Thyroid gland (tissue), 4 donors: ENCODE results near the gene SLC8A1. TPM values are rescaled to one million over a fixed set of nuclear protein-coding genes. Genes with fewer than 3 reads are reported as not detected.

Experiments
- DNase-seq, 2 donors: peaks; one replicate each; pipeline ENCODE4 v3.0.0-alpha.2; 2019
- H3K27ac ChIP-seq, 3 donors: fragments of 200-600 bp; sonication (generic); 1 replicate in 2 of 3; 2 replicates in 1 of 3; pipeline ENCODE4 v1.5.1; 2016 to 2019; ENCODE audit warnings: mild to moderate bottlenecking in 1 of 3, moderate library complexity in 1 of 3
- H3K27me3 ChIP-seq: fragments of 200-600 bp; sonication (generic); one replicate; pipeline ENCODE4 v1.5.1; 2019
- H3K36me3 ChIP-seq, 2 donors: fragments of 200-600 bp; sonication (generic); one replicate each; pipeline ENCODE4 v1.5.1; 2016 to 2019
- H3K4me1 ChIP-seq, 2 donors: fragments of 200-600 bp; sonication (generic); one replicate each; pipeline ENCODE4 v1.5.1; 2017 to 2019
- H3K4me3 ChIP-seq, 3 donors: fragments of 200-600 bp; sonication (generic); replicated peaks in 1 of 3; 1 replicate in 2 of 3; 2 replicates in 1 of 3; pipeline ENCODE4 v1.5.1; 2016; ENCODE audit warnings: mild to moderate bottlenecking in 1 of 3
- H3K9me3 ChIP-seq: fragments of 200-600 bp; sonication (generic); one replicate; pipeline ENCODE4 v1.5.1; 2017
- POLR2A ChIP-seq, 2 donors: fragments of 450-650 bp; IDR thresholded peaks; one replicate each; pipeline ENCODE4 v1.6.1; 2017; ENCODE audit warnings: antibody characterized with exemption in 2 of 2, mild to moderate bottlenecking in 2 of 2, moderate library complexity in 1 of 2
- WGBS, 2 donors: methylation state at CpG; one replicate each; pipeline ENCODE4 v1.1.5; 2017; 5-methylcytosine and 5-hydroxymethylcytosine counted together
- intact Hi-C: fragments of 100-400 bp; cut with DNase I; formaldehyde crosslinking; loops from one replicate; pipeline ENCODE4 v1.15.1; 2023
- total RNA-seq, 4 donors: library from RNA; depleted of rRNA; stranded (reverse); fragments of >200 nt; gene quantifications; one replicate each; pipeline ENCODE4 v1.2.3, GENCODE V29; 2016
- TF ChIP-seq, protein P1 (sequence below), 6 experiments: fragments of 200-600 bp in 3 of 6; fragments of 450-650 bp in 3 of 6; sonication (generic) in 3 of 6; IDR thresholded peaks; one replicate each; pipeline ENCODE4 v1.5.1; 2016 to 2019; ENCODE audit warnings: antibody characterized with exemption in 6 of 6, mild to moderate bottlenecking in 2 of 6, inconsistent platforms in 1 of 6, moderate library complexity in 1 of 6

Gene SLC8A1
- total RNA-seq, 4 donors from 2014 or later = 2.0 to 5.1 (median 4.4) TPM

GRCh38 chr2:40488101-40488601 lies 36.3 kb upstream of the SLC8A1 start:
- Histone ChIP-seq H3K27ac (no peak overlapping the region), H3K27me3 (no peaks in the 10 kb centered on the region), H3K9me3 (no peaks in the 10 kb centered on the region), H3K4me3 (no peak overlapping the region), H3K4me1 (peaks cover 0 to 4% of the 10 kb centered on the region in 2 donors), H3K36me3 (no peaks in the 10 kb centered on the region)
- 57 to 62% methylated on average over 4 of the region's 4 CpGs for WGBS, 2 donors
- DNase-seq = no peak
- intact Hi-C loops = no loop called here
- TF ChIP-seq POLR2A (IDR thresholded peaks at IDR 0.05) = no peak
- TF ChIP-seq, protein P1, sequence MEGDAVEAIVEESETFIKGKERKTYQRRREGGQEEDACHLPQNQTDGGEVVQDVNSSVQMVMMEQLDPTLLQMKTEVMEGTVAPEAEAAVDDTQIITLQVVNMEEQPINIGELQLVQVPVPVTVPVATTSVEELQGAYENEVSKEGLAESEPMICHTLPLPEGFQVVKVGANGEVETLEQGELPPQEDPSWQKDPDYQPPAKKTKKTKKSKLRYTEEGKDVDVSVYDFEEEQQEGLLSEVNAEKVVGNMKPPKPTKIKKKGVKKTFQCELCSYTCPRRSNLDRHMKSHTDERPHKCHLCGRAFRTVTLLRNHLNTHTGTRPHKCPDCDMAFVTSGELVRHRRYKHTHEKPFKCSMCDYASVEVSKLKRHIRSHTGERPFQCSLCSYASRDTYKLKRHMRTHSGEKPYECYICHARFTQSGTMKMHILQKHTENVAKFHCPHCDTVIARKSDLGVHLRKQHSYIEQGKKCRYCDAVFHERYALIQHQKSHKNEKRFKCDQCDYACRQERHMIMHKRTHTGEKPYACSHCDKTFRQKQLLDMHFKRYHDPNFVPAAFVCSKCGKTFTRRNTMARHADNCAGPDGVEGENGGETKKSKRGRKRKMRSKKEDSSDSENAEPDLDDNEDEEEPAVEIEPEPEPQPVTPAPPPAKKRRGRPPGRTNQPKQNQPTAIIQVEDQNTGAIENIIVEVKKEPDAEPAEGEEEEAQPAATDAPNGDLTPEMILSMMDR (IDR thresholded peaks at IDR 0.05) = peak in 4 of 6 experiments; percentile 19 to 52 (median 39)

DNA sequence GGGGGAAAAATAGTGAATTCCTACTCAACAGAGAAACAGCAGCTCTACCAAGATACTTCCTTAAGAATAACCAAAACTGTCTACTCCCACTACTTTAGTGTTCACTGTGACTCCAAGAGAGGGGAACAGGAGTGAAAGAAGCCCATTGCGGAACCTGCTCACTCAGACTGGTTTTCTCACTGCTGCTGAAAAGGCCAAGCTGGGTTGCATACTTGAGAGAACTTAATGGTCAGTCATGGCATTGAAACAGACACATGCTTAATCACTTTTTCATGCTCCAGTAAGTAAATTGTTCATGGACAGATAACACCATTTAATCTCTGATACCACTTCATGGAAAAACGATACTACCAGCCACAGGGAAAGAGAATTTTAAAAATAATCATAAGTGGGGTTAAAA lies 35.7 kb upstream of the SLC8A1 start:
- Histone ChIP-seq H3K27me3 (no peaks in the 10 kb centered on the region), H3K36me3 (no peaks in the 10 kb centered on the region), H3K4me3 (no peak overlapping the region), H3K4me1 (peaks cover 0 to 4% of the 10 kb centered on the region in 2 donors), H3K9me3 (no peaks in the 10 kb centered on the region), H3K27ac (no peak overlapping the region)
- intact Hi-C loops = no loop called here
- TF ChIP-seq POLR2A (IDR thresholded peaks at IDR 0.05) = no peak
- TF ChIP-seq, protein P1 (IDR thresholded peaks at IDR 0.05) = no peak
- DNase-seq = peak; percentile 17 to 21
- WGBS, 2 donors = 43 to 44% methylated on average over 2 of the region's 2 CpGs

- Histone ChIP-seq H3K4me3 (no peak overlapping the region), H3K27ac (no peak overlapping the region), H3K27me3 (no peaks in the 10 kb centered on the region), H3K36me3 (no peaks in the 10 kb centered on the region), H3K4me1 (peaks cover 0 to 4% of the 10 kb centered on the region in 2 donors), H3K9me3 (no peaks in the 10 kb centered on the region)
- no peak for DNase-seq
- 90 to 94% methylated on average over 3 of the region's 3 CpGs for WGBS, 2 donors
- no peak for TF ChIP-seq POLR2A (IDR thresholded peaks at IDR 0.05)
- TF ChIP-seq, protein P1 (IDR thresholded peaks at IDR 0.05) = no peak
- intact Hi-C loops = no loop called here
Measured at GRCh38 chr2:40485854-40486253, 34.0 kb upstream of the SLC8A1 start.

DNA sequence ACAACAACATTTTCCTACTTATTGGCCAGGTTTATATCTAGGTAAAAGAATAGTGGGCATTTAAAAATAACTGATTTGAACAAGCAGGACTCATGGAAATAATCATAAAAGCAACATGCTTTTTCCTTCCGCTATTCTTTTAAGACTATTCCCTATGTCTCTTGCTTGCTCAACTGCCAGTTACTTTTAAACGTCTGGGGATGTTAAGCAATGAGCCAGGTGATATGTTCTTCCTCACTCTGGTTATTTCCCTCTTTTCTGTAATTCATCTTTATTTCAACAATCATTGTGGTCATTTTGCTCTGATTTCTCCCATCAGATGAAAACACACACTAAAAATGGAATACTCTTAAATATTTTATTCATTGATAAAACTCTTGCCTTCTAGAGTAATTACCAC lies 33.4 kb upstream of the SLC8A1 start:
- WGBS, 2 donors = 88% methylated on average over 2 of the region's 2 CpGs
- no peaks in the 10 kb centered on the region for H3K27me3 ChIP-seq
- no peaks in the 10 kb centered on the region for H3K9me3 ChIP-seq
- no peak overlapping the region for H3K27ac ChIP-seq
- H3K4me3 ChIP-seq = no peak overlapping the region
- DNase-seq = no peak
- TF ChIP-seq POLR2A (IDR thresholded peaks at IDR 0.05) = no peak
- TF ChIP-seq, protein P1 (IDR thresholded peaks at IDR 0.05) = no peak
- H3K36me3 ChIP-seq = no peaks in the 10 kb centered on the region
- intact Hi-C loops = no loop called here
- H3K4me1 ChIP-seq = peaks cover 0 to 4% of the 10 kb centered on the region in 2 donors

DNA sequence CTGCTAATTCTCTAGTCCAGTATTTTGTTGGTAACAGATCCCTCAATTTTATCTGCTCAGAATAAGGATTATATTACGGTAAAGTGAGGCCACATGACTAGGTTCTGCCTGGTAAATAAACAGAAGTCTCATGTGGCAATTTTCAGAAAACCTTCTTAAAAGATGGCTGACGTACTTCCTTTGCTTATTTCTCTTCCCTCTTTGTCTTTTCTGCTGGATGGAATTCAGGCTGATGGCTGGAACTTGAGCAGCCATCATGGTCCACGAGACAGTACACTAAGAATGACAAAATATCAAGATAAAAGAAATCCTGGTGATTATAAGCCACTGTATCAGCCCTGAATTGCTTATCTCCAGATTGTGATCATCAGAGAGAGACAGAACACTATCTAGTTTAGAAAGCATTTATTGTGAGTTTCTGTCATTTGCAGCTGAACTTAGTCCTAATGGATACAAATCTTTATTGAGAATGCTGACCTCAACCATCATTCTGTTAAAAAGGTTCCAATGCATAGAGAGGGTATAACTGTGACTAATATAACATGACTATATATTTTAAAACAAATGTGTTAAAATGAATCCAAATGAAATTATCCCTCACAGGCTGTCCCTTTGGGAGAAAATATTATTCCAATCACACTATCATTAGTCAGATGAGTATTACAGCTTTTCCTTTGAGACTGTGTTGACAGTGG lies 31.8 kb upstream of the SLC8A1 start:
- Histone ChIP-seq H3K9me3 (no peaks in the 10 kb centered on the region), H3K4me3 (no peak overlapping the region), H3K36me3 (no peaks in the 10 kb centered on the region), H3K4me1 (peaks cover 0 to 4% of the 10 kb centered on the region in 2 donors), H3K27ac (no peak overlapping the region), H3K27me3 (no peaks in the 10 kb centered on the region)
- WGBS, 2 donors = 64 to 93% methylated on average over 3 of the region's 3 CpGs
- TF ChIP-seq, protein P1 (IDR thresholded peaks at IDR 0.05) = no peak
- TF ChIP-seq POLR2A (IDR thresholded peaks at IDR 0.05) = no peak
- DNase-seq = no peak
- intact Hi-C loops = no loop called here
